ENCODE measurements around the gene ELMOD3.

Gene ELMOD3

DNA sequence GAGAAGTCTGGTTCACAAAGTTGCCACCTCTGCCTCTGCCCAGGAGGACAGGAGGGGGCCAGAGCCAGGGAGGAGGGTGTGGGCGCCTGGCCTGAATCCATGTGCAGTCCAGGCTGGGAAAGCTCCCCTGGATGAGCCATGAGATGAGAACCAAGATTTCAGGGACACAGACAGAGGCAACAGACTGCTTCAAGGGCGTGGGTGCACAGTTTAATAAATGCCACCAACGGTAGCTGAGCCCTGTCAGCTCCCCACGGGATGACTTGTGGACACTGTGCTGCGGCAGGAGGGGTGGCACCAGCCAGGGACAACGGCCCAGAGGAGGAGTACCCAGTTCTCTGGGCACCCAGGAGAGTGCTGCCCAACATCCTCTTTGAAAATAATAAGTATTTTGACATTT is 40.4 kb downstream of the ELMOD3 start:
- no peak overlapping the region for H3K27ac ChIP-seq (ENCODE audit: low read length)
- no peaks in the 10 kb centered on the region for H3K27me3 ChIP-seq (ENCODE audit: control insufficient read depth in 1 of 2, insufficient read depth in 2 of 2, low read length in 2 of 2)
- H3K36me3 ChIP-seq (ENCODE audit: control insufficient read depth in 2 of 2, insufficient read depth in 2 of 2, low read length in 2 of 2), result peaks cover 11% of the 10 kb centered on the region in 2 donors
- H3K4me3 ChIP-seq (ENCODE audit: low read length in 2 of 2), result no peak overlapping the region
- H3K9me3 ChIP-seq (ENCODE audit: control insufficient read depth in 2 of 2, low read length in 2 of 2), result no peaks in the 10 kb centered on the region
- H3K9ac ChIP-seq (ENCODE audit: low read length in 2 of 2), result no peak overlapping the region
- peaks cover 37% of the 10 kb centered on the region for H3K4me1 ChIP-seq (ENCODE audit: control insufficient read depth, insufficient read depth, low read length)

DNA sequence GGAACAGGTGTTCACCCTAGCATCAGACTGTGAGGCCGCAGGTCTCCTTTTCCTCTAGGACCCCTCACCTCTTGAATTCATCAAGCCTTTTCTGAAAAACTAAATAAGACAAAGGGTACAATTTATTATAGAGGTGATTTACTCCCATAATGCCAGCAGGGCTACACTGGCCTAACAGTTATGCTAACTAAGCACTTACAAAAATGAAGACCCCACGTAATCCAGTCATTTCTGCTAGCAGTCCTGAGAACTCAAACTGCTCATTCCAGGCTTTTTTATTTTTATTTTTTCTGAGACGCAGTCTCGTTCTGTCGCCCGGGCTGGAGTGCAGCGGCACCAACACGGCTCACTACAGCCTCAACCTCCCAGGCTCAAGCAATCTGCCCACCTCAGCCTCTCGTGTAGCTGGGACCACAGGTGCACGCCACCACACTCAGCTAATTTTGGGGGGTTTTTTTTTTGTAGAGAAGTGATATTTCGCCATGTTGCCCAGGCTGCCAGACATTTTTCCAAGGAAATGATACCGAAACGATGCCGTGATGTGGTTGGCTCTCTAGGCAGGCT is 41.4 kb downstream of the ELMOD3 start:
- Histone ChIP-seq H3K9ac (ENCODE audit: low read length in 2 of 2) (peak overlapping the region; percentile 5 to 71), H3K4me3 (ENCODE audit: low read length in 2 of 2) (peak overlapping the region in 1 of 2 donors; percentile 63), H3K4me1 (ENCODE audit: control insufficient read depth, insufficient read depth, low read length) (peaks cover 41% of the 10 kb centered on the region), H3K27me3 (ENCODE audit: control insufficient read depth in 1 of 2, insufficient read depth in 2 of 2, low read length in 2 of 2) (no peaks in the 10 kb centered on the region), H3K36me3 (ENCODE audit: control insufficient read depth in 2 of 2, insufficient read depth in 2 of 2, low read length in 2 of 2) (peaks cover 3 to 6% of the 10 kb centered on the region in 2 donors), H3K27ac (ENCODE audit: low read length) (peak overlapping the region; percentile 79), H3K9me3 (ENCODE audit: control insufficient read depth in 2 of 2, low read length in 2 of 2) (no peaks in the 10 kb centered on the region)

DNA sequence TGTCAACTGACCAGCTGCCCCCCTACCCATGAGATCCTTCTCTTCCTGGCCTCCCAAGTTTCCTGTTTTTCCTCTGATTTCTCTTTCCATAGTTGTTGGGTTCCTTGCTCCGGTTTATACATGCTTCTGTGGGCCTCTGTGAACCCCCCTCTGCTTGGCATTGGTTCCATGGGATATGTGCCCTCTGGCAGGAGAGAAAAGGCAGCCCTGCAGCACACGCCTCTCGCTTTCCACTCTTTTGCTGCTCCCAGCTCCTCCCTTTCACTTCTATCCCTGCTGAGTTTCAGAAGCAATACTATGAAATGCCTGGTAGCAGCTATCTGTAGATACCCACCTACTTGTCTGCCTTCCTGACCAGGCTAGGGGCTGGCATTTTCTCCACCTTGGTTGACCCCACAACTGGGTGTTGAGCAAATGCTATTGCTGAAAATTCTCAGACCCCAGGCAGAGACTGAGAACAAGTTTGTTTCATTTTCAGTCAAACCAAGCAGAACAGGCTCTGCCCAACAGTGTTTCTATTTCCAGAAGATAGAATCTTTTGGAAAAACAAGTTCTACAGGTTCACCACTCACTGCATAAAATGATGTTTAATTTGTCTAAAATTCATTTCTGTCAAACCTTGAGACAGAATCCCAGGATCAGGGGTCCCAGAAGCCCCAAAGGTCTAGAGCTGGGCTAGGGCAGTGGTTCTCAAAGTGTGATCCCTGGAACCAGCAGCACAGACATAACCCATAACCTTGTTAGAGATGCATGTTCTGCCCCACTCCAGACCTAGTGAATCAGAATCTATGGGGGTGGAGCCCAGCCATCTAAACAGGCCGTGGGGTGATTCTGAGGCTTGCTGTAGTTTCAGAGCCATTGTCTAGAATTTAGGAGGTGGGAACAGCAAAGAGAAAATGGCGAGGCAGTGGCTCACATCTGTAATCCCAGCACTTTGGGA is 42.2 kb downstream of the ELMOD3 start:
- Histone ChIP-seq H3K36me3 (ENCODE audit: control insufficient read depth in 2 of 2, insufficient read depth in 2 of 2, low read length in 2 of 2) (peaks cover under 1 to 6% of the 10 kb centered on the region in 2 donors), H3K9ac (ENCODE audit: low read length in 2 of 2) (peak overlapping the region; percentile 5 to 71), H3K4me3 (ENCODE audit: low read length in 2 of 2) (peak overlapping the region in 1 of 2 donors; percentile 63), H3K27me3 (ENCODE audit: control insufficient read depth in 1 of 2, insufficient read depth in 2 of 2, low read length in 2 of 2) (no peaks in the 10 kb centered on the region), H3K27ac (ENCODE audit: low read length) (peak overlapping the region; percentile 79), H3K9me3 (ENCODE audit: control insufficient read depth in 2 of 2, low read length in 2 of 2) (no peaks in the 10 kb centered on the region), H3K4me1 (ENCODE audit: control insufficient read depth, insufficient read depth, low read length) (peaks cover 42% of the 10 kb centered on the region)

DNA sequence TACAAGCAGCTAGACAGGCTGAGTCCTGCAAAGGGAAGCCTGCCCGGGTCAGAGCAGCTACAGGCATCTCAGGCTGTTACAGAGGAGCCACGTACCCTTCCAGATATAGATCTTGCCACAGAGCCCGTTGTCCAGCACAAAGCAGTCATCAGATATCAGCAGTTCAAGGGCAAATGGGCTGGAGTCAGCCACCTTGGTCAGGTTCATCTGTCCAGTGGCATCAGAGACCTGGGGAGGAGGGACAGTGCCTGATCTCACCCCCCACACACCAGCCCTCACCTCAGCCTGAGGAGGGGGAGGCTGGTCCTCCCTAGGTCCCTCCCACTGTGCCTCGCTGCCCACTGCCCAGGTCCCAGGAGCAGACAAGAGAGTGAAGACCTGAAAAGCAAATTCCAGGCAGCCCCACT is 43.4 kb downstream of the ELMOD3 start:
- no peaks in the 10 kb centered on the region for H3K9me3 ChIP-seq (ENCODE audit: control insufficient read depth in 2 of 2, low read length in 2 of 2)
- H3K4me3 ChIP-seq (ENCODE audit: low read length in 2 of 2), result no peak overlapping the region
- peaks cover 0 to 5% of the 10 kb centered on the region in 2 donors for H3K36me3 ChIP-seq (ENCODE audit: control insufficient read depth in 2 of 2, insufficient read depth in 2 of 2, low read length in 2 of 2)
- no peaks in the 10 kb centered on the region for H3K27me3 ChIP-seq (ENCODE audit: control insufficient read depth in 1 of 2, insufficient read depth in 2 of 2, low read length in 2 of 2)
- H3K4me1 ChIP-seq (ENCODE audit: control insufficient read depth, insufficient read depth, low read length), result peaks cover 42% of the 10 kb centered on the region
- peak overlapping the region; percentile 66 for H3K27ac ChIP-seq (ENCODE audit: low read length)
- peak overlapping the region in 1 of 2 donors; percentile 13 for H3K9ac ChIP-seq (ENCODE audit: low read length in 2 of 2)

DNA sequence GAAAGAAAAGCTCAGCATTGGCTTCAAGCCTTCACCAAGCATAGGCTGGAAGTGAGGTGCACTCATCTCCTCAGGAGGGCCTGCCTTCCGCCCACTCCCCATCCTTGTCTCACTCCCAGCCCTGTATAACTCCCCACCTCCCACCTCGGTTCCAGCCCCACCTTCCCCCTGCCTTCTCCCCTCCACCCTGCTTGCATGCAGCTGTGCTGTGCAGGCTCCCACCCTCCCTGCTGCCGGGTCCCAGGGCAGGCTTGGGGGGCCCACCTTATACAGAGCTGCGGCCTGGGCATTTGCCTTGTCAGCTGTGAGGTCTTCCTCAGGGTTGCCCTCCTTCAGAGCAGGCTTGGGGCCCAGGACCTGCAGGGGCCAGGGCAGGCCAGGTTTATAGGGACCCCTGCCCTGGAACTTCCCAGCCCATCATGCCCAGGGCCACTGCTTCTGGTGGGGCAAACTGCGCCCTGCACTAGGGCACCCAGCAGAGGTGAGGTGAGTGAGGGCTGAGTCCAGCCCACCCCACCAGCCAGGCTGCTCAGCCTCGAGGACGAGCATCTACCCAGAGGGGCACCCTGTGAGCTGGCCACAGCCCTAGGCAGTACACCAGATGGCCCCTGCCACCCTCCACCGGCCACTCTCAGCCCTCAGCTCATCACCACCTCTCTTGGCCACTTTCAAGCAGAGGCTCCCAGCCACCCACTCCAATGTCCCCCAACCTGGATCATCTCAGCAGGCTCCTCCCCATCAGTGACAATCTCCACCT is 44.0 kb downstream of the ELMOD3 start:
- H3K9me3 ChIP-seq (ENCODE audit: control insufficient read depth in 2 of 2, low read length in 2 of 2), result no peaks in the 10 kb centered on the region
- H3K27ac ChIP-seq (ENCODE audit: low read length), result peak overlapping the region; percentile 66
- H3K4me1 ChIP-seq (ENCODE audit: control insufficient read depth, insufficient read depth, low read length), result peaks cover 42% of the 10 kb centered on the region
- peaks cover 0 to 5% of the 10 kb centered on the region in 2 donors for H3K36me3 ChIP-seq (ENCODE audit: control insufficient read depth in 2 of 2, insufficient read depth in 2 of 2, low read length in 2 of 2)
- no peak overlapping the region for H3K9ac ChIP-seq (ENCODE audit: low read length in 2 of 2)
- no peaks in the 10 kb centered on the region for H3K27me3 ChIP-seq (ENCODE audit: control insufficient read depth in 1 of 2, insufficient read depth in 2 of 2, low read length in 2 of 2)
- no peak overlapping the region for H3K4me3 ChIP-seq (ENCODE audit: low read length in 2 of 2)

DNA sequence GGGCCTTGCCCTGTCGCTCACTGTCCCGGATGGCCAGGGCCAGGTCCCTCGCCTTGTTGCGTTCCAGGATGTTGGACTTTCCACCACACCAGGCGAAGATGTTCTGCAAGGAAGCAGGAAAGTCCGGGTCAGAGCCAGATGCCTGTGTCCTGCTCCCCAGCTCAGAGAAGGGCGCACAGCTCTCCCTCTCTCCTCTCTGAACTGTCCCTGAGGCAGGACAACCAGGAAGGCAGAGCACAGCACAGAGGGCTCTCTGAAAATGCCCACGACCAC is 44.5 kb downstream of the ELMOD3 start:
- Histone ChIP-seq H3K4me1 (ENCODE audit: control insufficient read depth, insufficient read depth, low read length) (peaks cover 40% of the 10 kb centered on the region), H3K36me3 (ENCODE audit: control insufficient read depth in 2 of 2, insufficient read depth in 2 of 2, low read length in 2 of 2) (peaks cover 0 to 4% of the 10 kb centered on the region in 2 donors), H3K9me3 (ENCODE audit: control insufficient read depth in 2 of 2, low read length in 2 of 2) (no peaks in the 10 kb centered on the region), H3K4me3 (ENCODE audit: low read length in 2 of 2) (no peak overlapping the region), H3K9ac (ENCODE audit: low read length in 2 of 2) (no peak overlapping the region), H3K27me3 (ENCODE audit: control insufficient read depth in 1 of 2, insufficient read depth in 2 of 2, low read length in 2 of 2) (no peaks in the 10 kb centered on the region), H3K27ac (ENCODE audit: low read length) (peak overlapping the region; percentile 66)

DNA sequence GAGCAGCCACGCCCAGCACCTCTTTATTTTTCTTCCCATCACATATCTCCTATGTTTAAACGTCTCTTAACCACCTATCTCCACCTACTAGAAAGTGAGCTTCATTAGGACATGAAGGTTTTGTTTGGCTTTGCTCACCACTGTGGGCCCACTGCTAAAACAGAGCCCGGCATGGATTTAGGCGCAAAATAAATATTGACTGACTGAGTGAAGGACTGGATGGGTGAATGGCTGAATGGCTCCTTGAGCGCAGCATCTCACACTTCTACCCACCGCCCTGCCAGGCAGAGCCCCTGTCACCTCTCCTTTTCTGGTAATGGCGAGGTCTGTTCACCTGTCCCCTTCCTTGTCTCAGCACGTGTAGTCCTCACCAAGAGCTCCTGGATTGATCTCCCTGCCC is 45.5 kb downstream of the ELMOD3 start:
- Histone ChIP-seq H3K27ac (ENCODE audit: low read length) (no peak overlapping the region), H3K4me3 (ENCODE audit: low read length in 2 of 2) (no peak overlapping the region), H3K4me1 (ENCODE audit: control insufficient read depth, insufficient read depth, low read length) (peaks cover 32% of the 10 kb centered on the region), H3K36me3 (ENCODE audit: control insufficient read depth in 2 of 2, insufficient read depth in 2 of 2, low read length in 2 of 2) (peaks cover 0 to 2% of the 10 kb centered on the region in 2 donors), H3K9me3 (ENCODE audit: control insufficient read depth in 2 of 2, low read length in 2 of 2) (no peaks in the 10 kb centered on the region), H3K27me3 (ENCODE audit: control insufficient read depth in 1 of 2, insufficient read depth in 2 of 2, low read length in 2 of 2) (no peaks in the 10 kb centered on the region), H3K9ac (ENCODE audit: low read length in 2 of 2) (no peak overlapping the region)

DNA sequence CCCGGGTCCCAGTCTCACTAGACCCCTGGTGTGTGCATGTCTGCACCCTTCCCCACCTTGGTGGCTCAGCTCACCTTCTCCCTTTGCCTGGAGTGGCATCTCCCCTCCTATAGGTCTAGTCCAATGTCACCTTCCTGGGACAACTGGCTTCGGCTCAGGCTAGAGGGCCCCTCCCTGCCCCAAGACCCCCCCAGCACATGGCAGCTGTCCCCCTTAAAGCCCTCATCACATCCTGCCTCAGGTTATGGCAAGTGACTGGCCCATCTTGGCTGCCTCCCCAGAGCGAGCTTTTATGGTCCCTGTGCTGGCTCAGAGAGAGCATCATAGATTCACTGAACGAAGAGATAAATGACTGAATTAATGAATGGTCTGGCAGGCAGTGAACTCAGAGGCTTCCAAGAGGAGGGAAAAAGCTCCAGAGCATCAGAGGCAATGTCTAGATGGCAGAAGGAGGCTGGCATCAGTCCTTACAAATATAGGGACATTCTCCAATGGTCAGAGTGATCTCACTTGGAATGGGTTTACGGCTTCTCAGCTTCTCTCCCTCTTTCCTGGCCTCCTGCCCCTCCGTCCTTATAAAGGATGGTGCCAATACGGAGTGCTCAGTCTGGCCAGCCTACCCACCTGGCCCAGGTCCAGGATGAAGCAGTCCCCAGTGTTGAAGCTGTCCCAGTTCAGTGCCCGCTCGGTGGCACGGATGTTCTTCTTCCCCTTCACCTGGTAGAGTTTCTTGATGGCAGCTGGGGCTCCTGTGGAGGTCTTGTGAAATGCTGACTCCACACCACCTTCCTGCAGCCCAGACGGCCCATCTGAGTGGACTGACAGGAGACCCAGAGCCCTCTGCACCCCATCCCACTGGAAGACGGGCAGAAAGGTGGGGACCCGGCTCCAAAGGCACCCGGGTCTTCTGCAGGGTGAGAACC is 46.2 kb downstream of the ELMOD3 start:
- H3K9me3 ChIP-seq (ENCODE audit: control insufficient read depth in 2 of 2, low read length in 2 of 2), result no peaks in the 10 kb centered on the region
- H3K27ac ChIP-seq (ENCODE audit: low read length), result peak overlapping the region; percentile 24
- no peak overlapping the region for H3K4me3 ChIP-seq (ENCODE audit: low read length in 2 of 2)
- peaks cover 0 to 2% of the 10 kb centered on the region in 2 donors for H3K36me3 ChIP-seq (ENCODE audit: control insufficient read depth in 2 of 2, insufficient read depth in 2 of 2, low read length in 2 of 2)
- H3K9ac ChIP-seq (ENCODE audit: low read length in 2 of 2), result no peak overlapping the region
- peaks cover 29% of the 10 kb centered on the region for H3K4me1 ChIP-seq (ENCODE audit: control insufficient read depth, insufficient read depth, low read length)
- H3K27me3 ChIP-seq (ENCODE audit: control insufficient read depth in 1 of 2, insufficient read depth in 2 of 2, low read length in 2 of 2), result no peaks in the 10 kb centered on the region

DNA sequence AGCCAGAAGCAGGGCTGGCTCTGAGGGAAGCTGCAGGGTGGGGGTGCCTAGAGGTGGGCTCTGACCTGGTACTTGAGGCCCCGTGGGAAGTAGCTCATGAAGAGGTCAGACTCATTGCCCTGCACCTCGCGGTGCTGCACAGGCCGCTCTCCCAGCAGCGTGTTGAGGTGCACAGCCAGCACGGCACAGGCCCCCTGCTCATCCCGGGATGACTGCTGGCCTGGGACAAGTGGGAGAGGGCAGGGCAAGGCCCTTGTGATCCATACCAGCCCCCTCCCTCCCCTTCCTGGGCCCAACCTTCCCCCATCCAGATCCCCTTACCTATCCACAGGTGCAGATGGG is 46.9 kb downstream of the ELMOD3 start:
- Histone ChIP-seq H3K27ac (ENCODE audit: low read length) (no peak overlapping the region), H3K9ac (ENCODE audit: low read length in 2 of 2) (no peak overlapping the region), H3K27me3 (ENCODE audit: control insufficient read depth in 1 of 2, insufficient read depth in 2 of 2, low read length in 2 of 2) (no peaks in the 10 kb centered on the region), H3K4me3 (ENCODE audit: low read length in 2 of 2) (no peak overlapping the region), H3K9me3 (ENCODE audit: control insufficient read depth in 2 of 2, low read length in 2 of 2) (no peaks in the 10 kb centered on the region), H3K4me1 (ENCODE audit: control insufficient read depth, insufficient read depth, low read length) (peaks cover 24% of the 10 kb centered on the region), H3K36me3 (ENCODE audit: control insufficient read depth in 2 of 2, insufficient read depth in 2 of 2, low read length in 2 of 2) (peaks cover 0 to 2% of the 10 kb centered on the region in 2 donors)

DNA sequence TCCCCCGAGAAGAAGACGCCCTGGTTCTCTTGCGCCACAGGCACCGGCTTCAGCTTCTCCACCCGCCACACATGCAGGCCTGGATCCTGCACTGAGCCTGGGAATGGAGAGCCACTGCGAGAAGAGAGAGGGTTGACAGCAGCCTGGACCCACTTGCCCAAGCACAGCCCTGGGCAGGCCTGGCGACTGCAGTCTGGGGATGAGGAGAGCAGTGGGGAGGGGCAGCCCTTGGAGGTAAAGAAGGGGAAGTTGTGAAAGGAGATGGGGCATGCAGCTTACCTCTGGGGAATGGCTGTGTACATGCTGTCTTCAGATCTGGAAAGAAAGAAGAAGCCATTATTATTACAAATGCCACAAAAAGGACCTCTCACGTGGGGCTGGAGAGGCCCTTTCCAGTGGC is 47.3 kb downstream of the ELMOD3 start:
- Histone ChIP-seq H3K9ac (ENCODE audit: low read length in 2 of 2) (no peak overlapping the region), H3K4me3 (ENCODE audit: low read length in 2 of 2) (no peak overlapping the region), H3K27ac (ENCODE audit: low read length) (no peak overlapping the region), H3K4me1 (ENCODE audit: control insufficient read depth, insufficient read depth, low read length) (peaks cover 19% of the 10 kb centered on the region), H3K9me3 (ENCODE audit: control insufficient read depth in 2 of 2, low read length in 2 of 2) (no peaks in the 10 kb centered on the region), H3K27me3 (ENCODE audit: control insufficient read depth in 1 of 2, insufficient read depth in 2 of 2, low read length in 2 of 2) (no peaks in the 10 kb centered on the region), H3K36me3 (ENCODE audit: control insufficient read depth in 2 of 2, insufficient read depth in 2 of 2, low read length in 2 of 2) (peaks cover 0 to 2% of the 10 kb centered on the region in 2 donors)
